Urinary bladder (tissue), 4 donors: ENCODE data around the gene HEATR1. TPM values are rescaled to one million over a fixed set of nuclear protein-coding genes. Genes with fewer than 3 reads are reported as not detected.

Experiments used
- DNase-seq: peaks from one replicate; pipeline ENCODE4 v3.0.0-alpha.2; 2015; ENCODE audit errors: extremely low spot score
- H3K27ac ChIP-seq: one replicate; pipeline ENCODE4 v1.5.1; 2013; ENCODE audit warnings: low read depth, mild to moderate bottlenecking, moderate library complexity
- H3K36me3 ChIP-seq: one replicate; pipeline ENCODE4 v1.6.1; 2013; ENCODE audit warnings: mild to moderate bottlenecking, moderate library complexity; ENCODE audit not compliant: insufficient read depth
- H3K4me1 ChIP-seq: one replicate; pipeline ENCODE4 v1.6.1; 2013; ENCODE audit warnings: mild to moderate bottlenecking, moderate library complexity; ENCODE audit not compliant: insufficient read depth
- H3K4me3 ChIP-seq: one replicate; pipeline ENCODE4 v1.5.1; 2013; ENCODE audit warnings: low read depth, low read length
- WGBS: extraction: QIAGEN DNeasy Blood & Tissue Kit; methylation state at CpG from one replicate; pipeline ENCODE4 v1.1.7; 2013; 5-methylcytosine and 5-hydroxymethylcytosine counted together
- polyA plus RNA-seq: library from polyadenylated mRNA; stranded (reverse); fragments of 200-250 nt; gene quantifications from one replicate; pipeline ENCODE4 v1.2.3, GENCODE V29; 2013
- total RNA-seq: library from RNA; depleted of rRNA; stranded (reverse); fragments of >200 nt; gene quantifications from one replicate; pipeline ENCODE4 v1.2.3, GENCODE V29; 2014
- donor health status: healthy with polysubstance abuse.
- donor health status: healthy.

HEATR1 gene
- total RNA-seq = 45.9 TPM
- 7.7 TPM for polyA plus RNA-seq

- H3K4me1 ChIP-seq = no peaks in the 10 kb centered on the region
- H3K36me3 ChIP-seq = no peaks in the 10 kb centered on the region
- DNase-seq = peak; percentile 89
- H3K27ac ChIP-seq = peak within 1 kb of the TSS; percentile 3
- WGBS = under 1% methylated on average over 54 of the region's 54 CpGs
- H3K4me3 ChIP-seq = peak within 1 kb of the TSS; percentile 44
These were observed at the start of gene HEATR1 for GRCh38 chr1:236603991-236604904. HEATR1 (minus strand) TSS chr1:236604516; CDS start chr1:236604095, 421 bp downstream.

- H3K4me1 ChIP-seq = no peaks in the 10 kb centered on the region
- H3K4me3 ChIP-seq = no peak overlapping the region
- DNase-seq = no peak
- no peaks in the 10 kb centered on the region for H3K36me3 ChIP-seq
- 91% methylated on average over 5 of the region's 5 CpGs for WGBS
- H3K27ac ChIP-seq = no peak overlapping the region
These were observed 40.8 kb upstream of the HEATR1 start for GRCh38 chr1:236645016-236645680.

- H3K36me3 ChIP-seq = no peaks in the 10 kb centered on the region
- DNase-seq = no peak
- no peak overlapping the region for H3K4me3 ChIP-seq
- no peak overlapping the region for H3K27ac ChIP-seq
- H3K4me1 ChIP-seq = no peaks in the 10 kb centered on the region
- 89% methylated on average over 4 of the region's 4 CpGs for WGBS
These were observed 38.4 kb upstream of the HEATR1 start for GRCh38 chr1:236642763-236643162.

GRCh38 chr1:236639686-236640085 is 35.4 kb upstream of the HEATR1 start:
- Histone ChIP-seq H3K36me3 (no peaks in the 10 kb centered on the region), H3K4me3 (no peak overlapping the region), H3K27ac (no peak overlapping the region), H3K4me1 (no peaks in the 10 kb centered on the region)
- 33% methylated on average over 4 of the region's 4 CpGs for WGBS
- DNase-seq = no peak

- Histone ChIP-seq H3K4me3 (no peak overlapping the region), H3K36me3 (no peaks in the 10 kb centered on the region), H3K4me1 (no peaks in the 10 kb centered on the region), H3K27ac (no peak overlapping the region)
- 70% methylated on average over 13 of the region's 13 CpGs for WGBS
- no peak for DNase-seq
These were observed 34.6 kb upstream of the HEATR1 start for GRCh38 chr1:236638945-236639344.

- H3K4me3 ChIP-seq = no peak overlapping the region
- 78% methylated on average over 7 of the region's 7 CpGs for WGBS
- H3K4me1 ChIP-seq = no peaks in the 10 kb centered on the region
- H3K27ac ChIP-seq = no peak overlapping the region
- H3K36me3 ChIP-seq = no peaks in the 10 kb centered on the region
- no peak for DNase-seq
These were observed 31.7 kb upstream of the HEATR1 start for GRCh38 chr1:236636017-236636416.

GRCh38 chr1:236627727-236628408 is 23.6 kb upstream of the HEATR1 start:
- WGBS = 68% methylated on average over 2 of the region's 2 CpGs
- Histone ChIP-seq H3K4me3 (no peak overlapping the region), H3K27ac (no peak overlapping the region), H3K4me1 (no peaks in the 10 kb centered on the region), H3K36me3 (no peaks in the 10 kb centered on the region)
- no peak for DNase-seq

- 52% methylated on average over 4 of the region's 4 CpGs for WGBS
- no peak overlapping the region for H3K4me3 ChIP-seq
- H3K27ac ChIP-seq = no peak overlapping the region
- no peaks in the 10 kb centered on the region for H3K4me1 ChIP-seq
- no peak for DNase-seq
- H3K36me3 ChIP-seq = no peaks in the 10 kb centered on the region
These were observed 19.3 kb upstream of the HEATR1 start for GRCh38 chr1:236623371-236624166.

GRCh38 chr1:236622407-236622806 is 18.1 kb upstream of the HEATR1 start:
- no peaks in the 10 kb centered on the region for H3K36me3 ChIP-seq
- 51% methylated on average over 3 of the region's 3 CpGs for WGBS
- no peak for DNase-seq
- H3K27ac ChIP-seq = no peak overlapping the region
- no peaks in the 10 kb centered on the region for H3K4me1 ChIP-seq
- H3K4me3 ChIP-seq = no peak overlapping the region

- WGBS = 78% methylated on average over 6 of the region's 6 CpGs
- DNase-seq = no peak
- Histone ChIP-seq H3K4me3 (no peak overlapping the region), H3K27ac (no peak overlapping the region), H3K36me3 (no peaks in the 10 kb centered on the region), H3K4me1 (no peaks in the 10 kb centered on the region)
These were observed 15.1 kb upstream of the HEATR1 start for GRCh38 chr1:236619398-236619797.

- no peaks in the 10 kb centered on the region for H3K4me1 ChIP-seq
- no peaks in the 10 kb centered on the region for H3K36me3 ChIP-seq
- no peak overlapping the region for H3K4me3 ChIP-seq
- no peak overlapping the region for H3K27ac ChIP-seq
- 83% methylated on average over 5 of the region's 5 CpGs for WGBS
- no peak for DNase-seq
These were observed 14.2 kb upstream of the HEATR1 start for GRCh38 chr1:236618507-236618906.

GRCh38 chr1:236615399-236616148 is 11.3 kb upstream of the HEATR1 start:
- no peaks in the 10 kb centered on the region for H3K36me3 ChIP-seq
- H3K27ac ChIP-seq = no peak overlapping the region
- no peaks in the 10 kb centered on the region for H3K4me1 ChIP-seq
- DNase-seq = no peak
- 92% methylated on average over 12 of the region's 12 CpGs for WGBS
- no peak overlapping the region for H3K4me3 ChIP-seq
